SKM-1 (cell line): ENCODE data around the gene RBM47.
A peak's percentile ranks its signal among the peaks of the same experiment; 100 is the strongest.

ENCODE experiments used
- DNase-seq: peaks from one replicate; lab custom pipeline; 2025; ENCODE audit not compliant: unreplicated experiment; lab: John Stamatoyannopoulos, UW

The RBM47 gene

GRCh38 chr4:40626183-40626990, 3.3 kb downstream of the RBM47 start:
- no peak for DNase-seq

GRCh38 chr4:40623707-40624106, 6.0 kb downstream of the RBM47 start:
- DNase-seq, result no peak

- DNase-seq, result no peak
Observed at GRCh38 chr4:40622913-40623312, 6.8 kb downstream of the RBM47 start.

- peak; percentile 95 for DNase-seq
Observed at GRCh38 chr4:40621592-40622512, 7.8 kb downstream of the RBM47 start.

- DNase-seq, result no peak
Observed at GRCh38 chr4:40621229-40621591, 8.5 kb downstream of the RBM47 start.

- no peak for DNase-seq
Observed at GRCh38 chr4:40619600-40619999, 10.1 kb downstream of the RBM47 start.

- DNase-seq, result peak; percentile 26
Observed at GRCh38 chr4:40617872-40618271, 11.8 kb downstream of the RBM47 start.

GRCh38 chr4:40614031-40614430, 15.6 kb downstream of the RBM47 start:
- DNase-seq, result no peak

GRCh38 chr4:40613456-40613855, 16.2 kb downstream of the RBM47 start:
- no peak for DNase-seq

GRCh38 chr4:40612831-40613230, 16.8 kb downstream of the RBM47 start:
- no peak for DNase-seq

- DNase-seq, result no peak
Observed at GRCh38 chr4:40612283-40612682, 17.4 kb downstream of the RBM47 start.

GRCh38 chr4:40608628-40609027, 21.0 kb downstream of the RBM47 start:
- no peak for DNase-seq

GRCh38 chr4:40607221-40607620, 22.4 kb downstream of the RBM47 start:
- DNase-seq, result no peak

GRCh38 chr4:40606239-40606767, 23.4 kb downstream of the RBM47 start:
- no peak for DNase-seq

- no peak for DNase-seq
Observed at GRCh38 chr4:40603281-40603680, 26.4 kb downstream of the RBM47 start.

- DNase-seq, result peak; percentile 88
Observed at GRCh38 chr4:40601641-40602040, 28.0 kb downstream of the RBM47 start.

GRCh38 chr4:40600850-40601249, 28.8 kb downstream of the RBM47 start:
- peak; percentile 92 for DNase-seq

GRCh38 chr4:40599431-40599830, 30.2 kb downstream of the RBM47 start:
- DNase-seq, result no peak

GRCh38 chr4:40596522-40596921, 33.1 kb downstream of the RBM47 start:
- DNase-seq, result no peak

GRCh38 chr4:40595981-40596380, 33.7 kb downstream of the RBM47 start:
- DNase-seq, result no peak

- DNase-seq, result no peak
Observed at GRCh38 chr4:40594261-40595178, 35.1 kb downstream of the RBM47 start.
